ENCODE data around the gene MDN1.
"Not testable (repeated sequence)": the region's sequence is repeated elsewhere in the genome, so short reads cannot be mapped to it uniquely, and the experiment has no call there.

MDN1 gene

GRCh38 chr6:89685311-89685710 is 134.3 kb downstream of the MDN1 start:
- no peak for DNase-seq

- DNase-seq, result no peak
Observed at GRCh38 chr6:89682991-89683390, 136.6 kb downstream of the MDN1 start.

DNA sequence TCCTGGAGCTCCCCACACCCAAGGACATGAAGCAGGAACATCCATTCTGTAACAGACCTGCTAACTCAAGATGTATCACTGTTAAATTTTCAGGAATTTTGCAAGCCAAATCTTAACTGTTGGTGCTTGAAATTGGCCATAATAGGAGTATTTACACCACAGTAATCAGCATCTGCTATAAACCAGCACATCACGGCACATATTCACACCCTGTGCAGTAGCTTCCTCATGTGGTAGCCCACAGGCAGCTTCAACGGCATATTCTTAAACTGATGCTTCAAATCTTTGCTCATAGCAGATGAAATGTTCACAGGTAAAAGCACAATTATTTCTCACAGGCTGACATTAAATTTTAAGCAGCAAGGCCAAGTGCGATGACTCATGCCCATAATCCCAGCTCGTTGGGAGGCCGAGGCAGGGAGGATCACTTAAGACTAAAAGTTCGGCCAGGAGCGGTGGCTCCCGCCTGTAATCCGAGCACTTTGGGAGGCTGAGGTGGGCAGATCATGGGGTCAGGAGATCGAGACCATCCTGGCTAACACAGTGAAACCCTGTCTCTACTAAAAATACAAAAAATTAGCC is 137.5 kb downstream of the MDN1 start:
- DNase-seq, result no peak

DNA sequence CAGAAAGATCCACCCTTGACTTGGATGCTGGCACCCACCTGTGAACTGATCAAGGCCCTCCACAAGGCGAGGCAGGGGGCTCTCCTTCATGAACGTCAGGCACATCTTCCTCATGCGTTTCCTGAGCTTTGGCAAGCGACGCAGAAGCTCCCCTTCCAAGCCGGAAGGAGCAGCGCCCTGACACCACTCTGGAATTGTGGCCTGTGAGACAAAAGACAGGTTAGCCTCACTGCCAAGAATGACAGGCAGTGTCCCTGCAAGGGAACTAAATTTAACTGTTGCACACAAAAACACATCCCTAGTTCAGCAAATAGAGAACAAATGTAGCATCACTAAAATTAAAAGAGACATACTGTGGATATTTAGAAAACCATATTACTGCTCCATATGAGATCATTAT is 139.0 kb downstream of the MDN1 start:
- no peak for DNase-seq

- no peak for DNase-seq
Observed at GRCh38 chr6:89680150-89680549, 139.4 kb downstream of the MDN1 start.

GRCh38 chr6:89679215-89680120 is 140.1 kb downstream of the MDN1 start:
- no peak for DNase-seq

GRCh38 chr6:89678531-89678930 is 141.1 kb downstream of the MDN1 start:
- DNase-seq, result no peak

DNA sequence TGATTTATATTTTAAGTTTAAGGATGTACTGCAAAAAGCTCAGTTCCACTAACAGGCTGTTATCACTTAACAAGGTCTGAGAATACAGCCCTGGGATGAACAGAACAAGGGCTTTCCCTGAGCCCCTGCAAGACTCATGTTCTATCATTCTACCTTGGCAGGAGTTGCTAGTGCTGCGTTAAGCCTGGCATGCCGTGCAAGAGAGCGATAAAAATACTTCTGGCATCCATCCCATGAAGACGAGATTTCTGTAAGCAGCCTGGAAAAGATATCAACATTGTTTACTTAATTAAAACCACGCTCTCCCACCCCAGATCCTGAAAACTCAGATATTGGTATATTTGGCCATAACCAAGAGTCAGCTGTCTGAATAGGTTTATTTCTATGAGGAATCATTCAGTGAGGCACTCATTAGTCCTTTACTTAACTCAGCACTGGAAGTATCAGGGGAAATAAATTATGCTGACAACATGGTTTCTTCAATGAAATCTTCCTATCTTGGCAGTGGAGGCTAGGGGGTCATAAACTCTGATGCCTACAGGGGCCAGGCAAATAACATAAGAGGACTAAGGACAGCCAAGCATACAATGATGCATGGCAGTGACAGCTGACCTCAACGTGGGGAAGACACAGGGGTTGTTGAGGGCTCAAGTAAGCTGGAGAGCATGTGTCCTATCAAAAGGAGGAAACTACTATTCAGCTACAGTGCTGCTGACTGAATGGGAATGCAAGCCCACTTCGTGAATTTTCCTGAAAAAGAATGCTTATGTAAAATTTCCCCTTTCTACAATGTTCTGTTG is 143.4 kb downstream of the MDN1 start:
- DNase-seq, result no peak

- no peak for DNase-seq
Observed at GRCh38 chr6:89670935-89671565, 148.5 kb downstream of the MDN1 start.

GRCh38 chr6:89669002-89669401 is 150.6 kb downstream of the MDN1 start:
- DNase-seq, result no peak

DNA sequence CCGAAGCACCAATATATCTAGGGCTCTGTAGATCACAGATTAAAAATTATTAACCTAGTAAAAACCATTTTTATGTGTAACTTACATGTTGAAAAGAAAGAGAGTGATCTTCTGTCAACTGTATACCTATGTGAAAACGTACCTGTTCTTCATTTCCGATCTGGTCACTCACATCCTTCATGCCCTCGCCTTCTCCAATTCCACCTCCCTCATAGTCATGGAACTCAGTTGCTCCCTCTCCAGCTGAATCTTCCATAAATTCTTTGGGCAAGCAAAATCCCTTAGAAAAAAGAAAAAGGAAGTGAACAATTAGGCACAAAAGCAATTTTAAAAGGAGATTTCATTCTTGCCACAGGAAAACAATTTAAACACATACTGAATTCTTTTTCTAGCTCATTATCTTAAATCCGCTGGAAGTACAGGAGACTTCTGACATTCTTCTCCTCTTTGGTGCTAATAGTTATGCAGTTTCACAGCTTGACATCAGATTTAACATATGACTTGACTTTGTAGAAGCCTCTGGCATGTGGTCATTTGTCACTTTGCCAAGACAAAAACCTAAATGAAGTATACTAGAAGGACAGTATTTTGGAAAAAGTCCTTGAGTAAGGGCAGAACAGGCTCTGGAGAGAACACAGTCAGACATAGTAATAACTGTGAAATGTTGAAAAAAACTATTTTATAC is 151.6 kb downstream of the MDN1 start:
- no peak for DNase-seq

DNA sequence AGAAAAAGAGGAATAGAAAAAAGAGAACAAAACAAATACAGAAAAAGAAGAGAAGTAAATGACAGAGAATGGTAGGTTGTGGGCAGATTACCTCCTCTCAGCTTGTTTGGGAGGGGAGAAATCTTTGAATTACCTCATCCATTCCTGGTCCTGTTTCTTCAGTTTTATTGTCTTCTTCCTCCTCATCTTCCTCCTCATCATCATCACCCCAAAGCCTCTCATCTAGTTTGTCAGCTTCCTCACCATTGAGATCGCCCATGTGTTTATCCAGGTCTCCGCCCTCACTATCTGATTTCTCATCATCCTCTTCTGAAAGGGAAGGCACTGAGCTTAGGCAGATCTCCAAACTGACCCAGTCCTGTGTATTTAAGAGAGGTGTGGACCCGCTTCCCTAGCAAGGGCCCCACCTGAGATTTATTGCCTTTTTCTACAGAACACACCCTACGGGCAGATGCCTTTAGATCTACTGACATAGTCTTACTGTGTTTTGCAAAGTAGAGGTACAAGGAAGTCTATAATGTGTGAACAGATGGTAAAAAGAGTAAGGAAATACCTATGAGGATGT is 156.9 kb downstream of the MDN1 start:
- DNase-seq, result no peak

DNA sequence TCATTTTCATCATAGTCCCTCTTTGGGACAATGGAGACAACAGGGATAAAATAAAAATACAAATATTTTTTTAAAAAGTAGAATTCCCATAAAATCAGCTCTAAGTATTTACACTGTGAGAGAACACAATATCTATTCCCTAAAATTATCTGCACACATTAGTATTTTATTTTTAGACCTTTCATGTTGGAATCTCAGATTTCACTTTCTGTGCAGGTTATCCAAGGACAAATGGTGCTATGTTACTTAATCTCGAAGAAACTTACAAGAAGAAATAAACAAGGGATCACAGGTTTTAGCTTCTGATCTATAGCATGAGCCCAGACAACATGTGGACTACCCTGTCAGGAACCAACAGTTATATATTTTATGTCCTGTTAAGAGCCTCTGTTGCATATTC is 158.0 kb downstream of the MDN1 start:
- no peak for DNase-seq

DNA sequence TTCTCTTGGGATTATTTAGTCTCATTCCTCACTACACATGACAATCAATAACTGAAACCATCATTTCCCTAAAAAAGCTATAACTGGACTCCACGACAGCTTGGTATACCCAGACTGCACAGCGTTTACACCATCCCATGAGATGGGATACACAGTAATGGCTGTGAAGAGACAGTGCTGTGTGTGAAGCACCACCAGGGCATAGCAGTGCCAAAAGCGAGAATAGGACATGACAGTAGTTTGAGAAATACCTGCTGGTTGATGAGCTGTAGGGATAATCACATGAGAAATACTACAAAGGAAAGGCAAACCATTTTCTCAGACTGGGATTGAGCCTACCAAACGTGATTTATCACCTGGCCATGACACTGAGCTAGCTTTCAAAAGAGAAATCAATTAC is 158.6 kb downstream of the MDN1 start:
- no peak for DNase-seq

- DNase-seq, result no peak
Observed at GRCh38 chr6:89657445-89658158, 162.0 kb downstream of the MDN1 start.

- DNase-seq, result no peak
Observed at GRCh38 chr6:89655122-89655521, 164.5 kb downstream of the MDN1 start.

DNA sequence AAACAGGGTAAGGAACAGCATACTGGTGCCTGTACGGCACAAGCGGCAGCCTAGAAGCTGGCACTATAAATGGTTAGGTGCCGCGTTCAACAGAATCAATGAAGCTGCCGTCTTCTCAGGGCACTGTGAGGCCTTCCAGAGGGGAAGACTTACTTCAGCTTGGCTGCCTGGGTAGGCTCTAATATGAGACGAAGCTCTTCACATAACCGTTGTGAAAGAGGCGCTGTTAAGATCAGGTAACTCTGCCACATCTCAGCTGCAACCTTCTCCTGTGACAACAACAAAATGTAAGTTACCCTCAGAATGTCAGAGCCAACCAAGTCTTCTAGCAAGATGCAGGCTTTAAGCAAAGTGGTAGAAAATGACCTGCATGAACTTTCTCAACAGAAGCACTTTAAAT is 169.0 kb downstream of the MDN1 start:
- no peak for DNase-seq

DNA sequence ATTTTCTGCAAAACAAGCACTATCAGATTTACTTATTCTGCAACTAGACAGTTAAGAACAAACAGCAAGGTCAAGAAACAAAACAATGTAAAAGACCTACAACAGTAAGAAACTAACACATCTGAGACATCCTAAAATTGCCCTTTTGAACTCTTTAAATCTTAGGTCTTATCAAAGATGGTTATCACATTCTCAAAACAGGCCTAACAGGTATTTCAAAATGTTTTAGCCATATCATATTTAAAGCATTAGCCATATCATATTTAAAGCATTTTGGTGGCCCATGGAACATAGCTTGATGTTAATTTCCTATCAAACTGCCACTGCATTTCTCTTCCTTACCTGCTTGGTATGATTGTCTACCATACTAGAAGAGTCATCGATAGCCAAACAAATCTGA is 169.9 kb downstream of the MDN1 start:
- no peak for DNase-seq

- no peak for DNase-seq
Observed at GRCh38 chr6:89644864-89645263, 174.7 kb downstream of the MDN1 start.

- DNase-seq, result no peak
Observed at GRCh38 chr6:89643406-89643805, 176.2 kb downstream of the MDN1 start.

- DNase-seq, result no peak
Observed at GRCh38 chr6:89642956-89643355, 176.6 kb downstream of the MDN1 start.

DNA sequence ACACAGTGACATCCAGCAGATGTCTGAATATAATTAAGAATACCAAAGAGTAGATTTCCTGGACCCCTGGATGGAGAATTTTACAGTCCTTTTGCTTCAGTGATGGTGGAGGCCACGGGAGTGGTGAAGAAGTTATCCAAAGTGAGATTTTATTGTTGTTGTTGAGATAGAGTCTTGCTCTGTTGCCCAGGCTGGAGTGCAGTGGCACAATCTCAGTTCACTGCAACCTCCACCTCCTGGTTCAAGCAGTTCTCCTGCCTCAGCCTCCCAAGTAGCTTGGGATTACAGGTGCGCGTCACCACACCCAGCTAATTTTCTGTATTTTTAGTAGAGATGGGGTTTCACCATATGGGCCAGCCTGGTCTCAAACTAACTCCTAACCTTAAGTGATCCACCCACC is 178.0 kb downstream of the MDN1 start:
- not testable (repeated sequence) for DNase-seq

Data from stimulated activated CD4-positive, alpha-beta T cell treated with anti-CD3 and anti-CD28 coated beads, Interleukin-4, amount 100 ng/mL, for 4 hours (primary cell).